ENCODE results near the gene HYAL2. TPM values are rescaled to one million over a fixed set of nuclear protein-coding genes. Genes with fewer than 3 reads are reported as not detected.

HYAL2 gene
- total and polyA plus RNA-seq, 9 of the 15 experiments (the other 6 are each of a cell fraction or from before 2014, with no cell fraction given): 0.36 to 22.7 (median 11.4) TPM; not detected in 1

DNA sequence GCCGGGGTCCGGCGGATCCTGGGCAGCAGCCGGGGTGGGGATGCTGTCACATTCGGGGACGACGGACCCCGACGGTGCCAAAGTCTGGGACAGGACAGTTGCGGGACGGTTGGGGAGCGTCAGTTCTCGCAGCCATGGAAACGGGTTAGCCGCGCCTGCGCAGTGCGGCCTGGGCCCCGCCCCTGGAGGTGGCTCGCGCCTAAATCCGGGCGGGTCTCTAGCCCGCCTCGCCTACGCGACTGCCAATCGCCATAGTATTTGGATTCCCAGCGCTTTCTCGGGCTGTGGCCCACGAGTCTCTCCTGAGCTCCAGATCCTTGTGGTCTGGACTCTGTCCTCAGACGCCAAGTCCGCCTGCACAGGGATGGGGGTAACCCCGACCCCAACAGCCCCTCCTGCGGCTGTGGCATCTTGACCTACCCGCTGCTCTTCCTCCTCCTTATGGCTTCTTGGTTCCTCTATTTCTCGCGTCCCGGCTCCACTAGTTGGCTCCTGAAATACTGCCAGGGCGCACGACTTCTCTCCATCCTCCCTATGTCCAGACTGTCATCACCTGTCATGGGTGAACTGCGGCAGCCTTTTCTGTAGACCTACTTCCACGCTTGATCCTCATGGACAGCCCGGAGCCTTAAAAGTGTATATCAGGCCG lies 23.2 kb upstream of the HYAL2 start, which contains the start of gene ZMYND10:
Gene ZMYND10 (minus strand): TSS at position 147 of the 649 bp plus-strand sequence. CDS start 153 bp downstream, outside the sequence.
- H3K27ac ChIP-seq (ENCODE audit: extremely low read depth, low read depth, low read length): no peak within 1 kb of the TSS
- DNase-seq (ENCODE audit: extremely low read depth in 1 of 4, low spot score in 3 of 4) (peak; percentile 61 to 78 (median 69)), ATAC-seq (peak; percentile 38; the same call in 2 of the 3 replicates), FAIRE-seq (no peak)
- no peaks in the 10 kb centered on the region for H3K27me3 ChIP-seq (ENCODE audit: control insufficient read depth in 2 of 2, insufficient read depth in 2 of 2, low read length in 2 of 2)
- peaks cover 18 to 54% of the 10 kb centered on the region in 2 experiments; a peak in 4 of 5 replicates for H3K4me1 ChIP-seq (replicated peaks in 1 of 2; ENCODE audit: control insufficient read depth in 2 of 2, insufficient read depth in 2 of 2, low read length in 2 of 2)
- peaks cover 18% of the 10 kb centered on the region; the same call in 2 of the 3 replicates for H3K79me2 ChIP-seq (ENCODE audit: control insufficient read depth, insufficient read depth, low read length)
- no TSS peak for BruUV-seq (replicated peaks)
- in situ Hi-C loops (cut with MboI): no loop called here
- ChIA-PET POLR2A (interaction anchor here (0.7 kb wide), 1 partner anchor 254 kb away, joined by 3 read pairs; no protein-coding TSS in a partner anchor), CTCF (ENCODE audit: low intra/inter-chr PET ratio) (interaction anchor here (0.7 to 1.3 kb wide), 2 partner anchors 197 to 230 kb away, joined by 3 to 4 read pairs; no protein-coding TSS in a partner anchor)
- H3K9me1 ChIP-seq (ENCODE audit: control insufficient read depth, insufficient read depth, low read length): peaks cover 3% of the 10 kb centered on the region
- H2AFZ ChIP-seq (ENCODE audit: low read depth, low read length): no peak within 1 kb of the TSS
- H4K20me1 ChIP-seq (replicated peaks; ENCODE audit: control insufficient read depth, insufficient read depth, low read length): no peaks in the 10 kb centered on the region
- peak within 1 kb of the TSS in 1 of 2 experiments; percentile 79; a peak in 2 of 4 replicates for H3K9ac ChIP-seq (ENCODE audit: insufficient read depth in 1 of 2, low read depth in 2 of 2, low read length in 2 of 2)
- no peak within 1 kb of the TSS for H3K4me3 ChIP-seq
- TF ChIP-seq EGR1 (conservative IDR thresholded peaks at IDR 0.05): 0 out of 2 replicates have a peak, but pooled peaks have one; percentile 36
- TF ChIP-seq NRF1 (conservative IDR thresholded peaks at IDR 0.05 in 1 of 2, IDR thresholded peaks at IDR 0.05 in 1 of 2): peak; percentile 90 to 91
- no peak for TF ChIP-seq POLR2AphosphoS2 (IDR thresholded peaks at IDR 0.05; ENCODE audit: low read length)
- TF ChIP-seq FIP1L1 (IDR thresholded peaks at IDR 0.05; ENCODE audit: low read depth, low read length, poor library complexity, severe bottlenecking): peak; percentile 30
- peak; percentile 34; the same call in 1 of the 2 replicates for TF ChIP-seq POLR2G (IDR thresholded peaks at IDR 0.05; ENCODE audit: low read depth, low read length)
- peak; percentile 82; the same call in 1 of the 2 replicates for TF ChIP-seq RFX1 (IDR thresholded peaks at IDR 0.05)
- TF ChIP-seq, protein P1, sequence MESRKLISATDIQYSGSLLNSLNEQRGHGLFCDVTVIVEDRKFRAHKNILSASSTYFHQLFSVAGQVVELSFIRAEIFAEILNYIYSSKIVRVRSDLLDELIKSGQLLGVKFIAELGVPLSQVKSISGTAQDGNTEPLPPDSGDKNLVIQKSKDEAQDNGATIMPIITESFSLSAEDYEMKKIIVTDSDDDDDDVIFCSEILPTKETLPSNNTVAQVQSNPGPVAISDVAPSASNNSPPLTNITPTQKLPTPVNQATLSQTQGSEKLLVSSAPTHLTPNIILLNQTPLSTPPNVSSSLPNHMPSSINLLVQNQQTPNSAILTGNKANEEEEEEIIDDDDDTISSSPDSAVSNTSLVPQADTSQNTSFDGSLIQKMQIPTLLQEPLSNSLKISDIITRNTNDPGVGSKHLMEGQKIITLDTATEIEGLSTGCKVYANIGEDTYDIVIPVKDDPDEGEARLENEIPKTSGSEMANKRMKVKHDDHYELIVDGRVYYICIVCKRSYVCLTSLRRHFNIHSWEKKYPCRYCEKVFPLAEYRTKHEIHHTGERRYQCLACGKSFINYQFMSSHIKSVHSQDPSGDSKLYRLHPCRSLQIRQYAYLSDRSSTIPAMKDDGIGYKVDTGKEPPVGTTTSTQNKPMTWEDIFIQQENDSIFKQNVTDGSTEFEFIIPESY (CRISPR knock-in tag; IDR thresholded peaks at IDR 0.05): peak; percentile 91
- TF ChIP-seq SMAD2 (IDR thresholded peaks at IDR 0.05; ENCODE audit: low read depth, low read length): no peak
- H3K9me3 ChIP-seq (replicated peaks; ENCODE audit: control insufficient read depth, insufficient read depth, low read depth, low read length): no peaks in the 10 kb centered on the region; the same call in 1 of the 2 replicates
- H3K36me3 ChIP-seq (ENCODE audit: control insufficient read depth, insufficient read depth, low read length): peaks cover 19% of the 10 kb centered on the region; the same call in 2 of the 3 replicates
- WGBS (ENCODE audit: insufficient coverage, low coverage, missing lambda C conversion rate): 55% methylated on average over 14 of the region's 45 CpGs
- intact Hi-C loops (cut with micrococcal nuclease): loop anchor here (5.0 kb wide), 1 partner anchor 197 kb away; no protein-coding TSS in a partner anchor
- peak within 1 kb of the TSS; percentile 11; the same call in 1 of the 2 replicates for H3K4me2 ChIP-seq (ENCODE audit: insufficient read depth, low read length)
